SKM-1 (cell line): ENCODE data around the gene ZP1.

Source experiments
- DNase-seq: peaks from one replicate; lab custom pipeline; 2025; ENCODE audit not compliant: unreplicated experiment; lab: John Stamatoyannopoulos, UW

Gene ZP1

DNA sequence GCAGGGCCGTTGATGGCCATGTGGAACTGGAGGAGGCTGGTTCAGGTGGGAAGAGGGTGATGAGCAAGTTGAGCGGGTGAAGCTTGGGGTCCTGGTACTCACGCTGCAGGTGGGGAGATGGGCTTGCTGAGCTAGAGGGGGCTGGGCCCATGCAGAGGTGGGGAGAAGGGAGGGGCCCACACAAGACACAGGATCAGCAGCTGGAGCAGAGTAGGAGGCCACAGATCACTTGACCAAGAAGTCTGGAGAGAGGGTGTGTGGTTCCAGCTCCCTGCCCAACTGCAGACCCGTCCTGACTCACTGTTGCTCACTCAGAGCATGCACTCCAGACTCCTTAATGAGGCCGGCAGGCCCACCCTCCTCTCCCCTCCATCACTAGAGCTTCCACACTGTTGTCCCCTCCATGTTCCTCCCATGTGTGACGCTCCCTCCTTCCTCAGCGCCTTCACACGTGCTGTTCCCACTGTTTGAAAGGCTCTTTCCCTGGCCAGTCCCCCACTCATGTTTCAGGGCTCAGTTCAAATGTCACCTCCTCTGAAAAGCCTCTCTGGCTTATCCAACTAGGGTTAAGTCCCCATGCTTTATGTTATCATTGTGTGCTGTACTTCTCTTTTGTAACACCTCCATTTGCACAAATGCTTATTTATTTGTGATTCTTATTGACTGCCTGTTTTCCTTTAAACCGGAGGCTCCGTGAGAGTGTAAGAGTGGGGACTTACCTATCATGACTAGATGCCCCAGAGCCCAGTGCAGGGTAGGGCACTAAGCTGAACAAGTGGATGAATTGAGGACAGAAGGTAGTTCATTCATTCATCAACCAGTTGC is 23.1 kb upstream of the ZP1 start:
- DNase-seq: no peak

DNA sequence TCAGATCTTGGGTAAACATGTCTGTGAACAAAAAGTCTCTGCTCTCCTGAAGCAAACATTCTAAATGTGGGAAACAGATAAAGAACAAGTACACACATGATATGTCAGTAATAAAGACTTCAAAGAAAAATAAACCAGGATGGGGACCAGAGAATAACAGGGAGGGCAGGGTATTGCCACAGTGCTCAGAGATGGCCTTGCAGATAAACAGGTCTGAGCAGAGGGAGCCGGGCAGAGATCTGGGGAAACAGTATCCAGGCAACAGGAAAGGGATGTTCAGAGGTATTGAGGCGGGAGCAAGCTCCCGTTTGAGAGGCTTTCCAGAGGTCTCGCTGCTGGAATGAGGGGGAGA is 22.5 kb upstream of the ZP1 start:
- no peak for DNase-seq

DNA sequence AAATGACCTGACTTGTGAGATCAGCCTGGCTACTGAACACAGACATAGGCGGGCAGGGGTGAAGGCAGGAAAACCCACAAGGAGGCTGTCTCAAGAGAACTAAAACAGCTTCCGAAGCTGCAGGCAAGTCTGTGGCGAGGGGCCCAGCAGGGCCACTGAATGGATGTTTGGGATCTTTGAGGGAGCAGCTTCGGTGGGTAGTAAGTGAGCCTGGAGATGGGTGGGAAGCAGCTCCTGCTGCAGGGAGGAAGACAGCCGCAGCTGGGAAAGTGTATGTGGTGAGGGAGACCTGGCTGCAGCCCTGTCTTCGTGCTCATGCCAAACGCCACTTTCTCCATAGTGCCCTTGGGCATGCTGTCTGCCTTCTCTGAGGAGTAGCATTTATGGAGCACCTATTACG is 22.0 kb upstream of the ZP1 start:
- DNase-seq: no peak

DNA sequence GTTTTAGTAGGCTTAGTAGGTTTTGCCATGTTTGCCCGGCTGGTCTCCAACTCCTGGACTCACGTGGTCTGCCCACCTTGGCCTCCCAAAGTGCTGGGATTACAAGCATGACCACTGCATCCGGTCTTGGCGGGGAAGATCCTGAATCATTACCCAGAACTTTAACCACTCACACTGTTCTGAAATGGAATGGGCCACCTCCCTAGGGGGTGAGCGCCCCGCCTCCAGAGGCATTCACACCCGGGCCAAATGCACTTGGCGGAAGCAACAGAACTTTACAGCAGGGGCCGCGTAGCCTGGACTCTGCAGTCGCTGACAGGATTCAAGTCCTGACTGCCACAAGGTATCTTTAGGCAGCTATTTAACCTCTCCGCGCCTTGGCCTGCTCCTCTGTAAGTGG is 20.1 kb upstream of the ZP1 start:
- no peak for DNase-seq

DNA sequence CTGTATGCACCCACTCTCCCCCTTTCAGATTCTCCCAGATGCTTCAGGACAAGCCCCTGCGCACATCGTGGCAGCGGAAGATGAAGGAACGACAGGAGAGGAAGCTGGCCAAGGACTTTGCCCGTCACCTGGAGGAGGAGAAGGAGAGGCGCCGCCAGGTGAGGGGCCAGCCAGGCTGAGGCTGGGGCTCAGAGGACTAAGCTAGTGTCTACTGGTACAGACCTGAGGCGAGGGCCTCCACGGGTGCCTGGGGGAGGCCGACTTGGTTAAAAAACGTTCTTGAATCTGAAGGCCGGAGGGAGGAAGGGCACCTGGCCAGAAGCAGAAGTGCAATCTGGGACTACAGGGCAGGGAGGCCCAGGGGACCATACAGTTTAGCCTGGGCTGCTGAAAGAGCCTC is 19.4 kb upstream of the ZP1 start:
- no peak for DNase-seq

DNA sequence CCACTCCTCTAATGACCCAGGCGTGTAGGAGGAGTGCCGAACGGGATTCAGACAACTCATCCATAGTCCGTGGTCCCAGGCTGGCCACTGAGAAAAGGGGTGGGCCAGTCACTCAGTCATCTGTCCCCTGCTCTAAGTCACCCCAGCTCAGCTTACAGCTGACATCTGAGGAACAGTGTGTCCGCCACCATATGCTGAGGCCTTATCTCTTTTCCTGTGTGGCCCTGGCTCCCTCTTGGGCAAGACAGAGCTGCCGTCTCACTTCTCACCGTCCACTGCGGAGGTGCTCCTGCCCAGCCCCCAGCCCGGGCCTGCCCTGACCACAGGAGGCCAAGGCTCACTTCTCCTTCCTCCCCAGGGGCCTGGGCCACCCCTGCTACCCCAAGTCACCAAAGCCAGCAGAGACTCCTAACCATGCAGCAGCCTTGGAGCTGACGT is 18.6 kb upstream of the ZP1 start:
- peak; percentile 44 for DNase-seq

DNA sequence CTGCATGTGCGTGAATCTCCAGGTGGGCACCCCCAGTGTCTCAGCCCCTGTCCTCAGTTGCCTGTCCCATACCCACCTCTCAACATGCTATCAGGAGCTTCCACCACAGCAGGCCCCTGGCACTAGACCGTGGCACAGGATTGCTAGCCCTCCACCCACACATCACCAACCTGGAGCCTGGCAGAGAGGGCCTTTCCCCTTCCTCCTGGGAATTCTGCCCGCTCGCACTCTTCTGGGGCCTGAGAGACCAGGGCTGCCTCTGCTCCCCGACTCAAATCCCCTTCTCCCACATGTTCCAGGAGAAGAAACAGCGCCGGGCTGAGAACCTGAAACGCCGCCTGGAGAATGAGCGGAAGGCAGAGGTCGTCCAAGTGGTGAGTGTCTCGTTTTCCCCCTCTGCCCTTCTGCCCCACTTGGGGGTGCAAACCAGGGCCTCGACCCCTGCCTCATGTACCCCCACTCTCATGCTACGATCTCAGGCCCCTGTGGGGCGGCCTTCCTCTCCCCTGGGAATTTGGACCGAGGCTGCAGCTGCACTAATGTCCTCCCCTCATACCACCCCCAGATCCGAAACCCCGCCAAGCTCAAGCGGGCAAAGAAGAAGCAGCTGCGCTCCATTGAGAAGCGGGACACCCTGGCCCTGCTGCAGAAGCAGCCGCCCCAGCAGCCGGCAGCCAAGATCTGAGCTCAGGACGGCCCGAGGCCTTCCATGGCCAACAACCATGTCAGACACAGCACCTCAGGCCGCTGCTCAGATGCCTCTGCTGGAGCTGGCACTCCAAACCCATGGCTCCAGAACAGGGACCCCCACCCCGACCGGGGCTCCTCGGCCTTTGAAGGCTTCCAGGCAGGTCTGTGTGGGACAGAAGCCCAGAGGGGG is 17.5 kb upstream of the ZP1 start:
- DNase-seq: no peak

DNA sequence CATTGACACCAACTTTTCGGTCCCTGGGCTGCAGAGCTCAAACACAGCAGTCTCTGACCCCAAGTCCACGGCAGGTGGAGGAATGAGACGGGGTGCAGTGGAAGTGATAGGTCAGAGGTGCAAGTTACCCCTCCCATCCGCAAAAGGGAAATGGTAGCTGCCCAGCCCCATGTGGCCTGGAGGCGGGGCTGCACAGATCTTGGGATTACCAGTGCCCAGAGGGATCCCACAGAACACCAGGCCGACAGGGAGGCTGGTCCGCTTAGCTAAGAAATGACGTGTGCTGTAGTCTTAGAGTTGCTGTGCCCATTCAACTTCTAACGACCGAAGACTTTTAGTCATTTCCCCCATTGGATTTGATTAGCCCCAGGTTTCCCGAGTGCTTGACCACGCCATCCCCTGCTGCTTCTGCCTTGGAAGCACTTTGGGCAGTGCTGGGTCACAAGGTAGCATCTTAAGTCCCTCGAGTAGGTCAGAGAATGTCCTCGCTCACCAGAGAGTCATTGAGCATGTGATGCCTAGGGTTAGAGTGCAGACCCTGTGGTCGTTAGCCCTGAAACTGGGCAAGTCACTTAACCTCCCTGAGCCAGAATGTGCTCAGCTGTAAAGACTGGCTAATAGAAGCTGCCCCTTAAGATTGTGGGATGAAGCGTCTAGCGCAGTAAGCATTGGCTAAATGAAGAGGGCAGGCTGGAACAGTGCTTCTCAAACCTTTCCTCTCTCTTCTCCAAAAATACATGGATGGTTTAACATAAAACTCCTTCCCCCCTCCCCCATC is 15.8 kb upstream of the ZP1 start:
- DNase-seq: no peak

DNA sequence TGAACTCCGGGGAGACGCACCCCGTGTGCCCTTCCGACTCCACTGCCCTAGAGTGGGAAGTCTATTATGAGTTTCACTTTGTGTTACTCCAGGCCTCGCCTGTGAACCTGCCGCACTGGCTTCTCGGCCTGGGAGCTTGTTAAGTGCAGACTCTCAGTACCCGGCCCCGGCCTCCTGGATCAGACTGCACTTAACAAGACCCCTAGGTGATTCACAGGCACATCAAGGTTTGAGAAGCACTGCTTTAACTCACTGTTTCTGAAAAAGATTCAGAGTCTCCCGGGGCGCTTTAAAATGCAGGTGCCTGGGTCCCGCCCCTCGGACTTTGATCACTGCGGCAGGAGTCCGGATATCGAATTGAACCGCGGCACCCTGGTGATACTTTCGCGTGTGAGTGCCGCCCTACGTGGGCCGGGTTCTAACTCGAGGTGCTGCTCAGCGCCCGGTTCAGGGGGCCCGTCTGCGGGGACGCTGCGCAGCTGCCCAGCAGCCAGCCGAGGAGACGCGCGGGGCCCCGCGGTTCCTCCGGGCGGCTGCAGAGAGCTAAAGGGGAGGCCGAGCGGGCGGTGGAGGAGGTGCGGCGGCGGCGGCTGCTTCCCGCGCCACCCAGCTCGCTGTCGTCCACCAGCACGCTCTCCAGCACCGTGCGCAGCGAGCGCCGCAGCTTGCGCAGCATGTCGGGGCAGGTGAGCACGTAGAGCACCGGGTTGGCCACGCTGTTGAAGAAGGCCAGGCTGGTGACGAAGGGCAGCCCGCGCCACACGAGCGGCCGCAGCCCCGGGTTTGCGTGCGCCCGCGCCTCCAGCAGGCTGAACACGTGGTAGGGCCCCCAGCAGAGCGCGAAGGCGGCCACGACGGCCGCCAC is 15.0 kb upstream of the ZP1 start:
- DNase-seq: no peak

DNA sequence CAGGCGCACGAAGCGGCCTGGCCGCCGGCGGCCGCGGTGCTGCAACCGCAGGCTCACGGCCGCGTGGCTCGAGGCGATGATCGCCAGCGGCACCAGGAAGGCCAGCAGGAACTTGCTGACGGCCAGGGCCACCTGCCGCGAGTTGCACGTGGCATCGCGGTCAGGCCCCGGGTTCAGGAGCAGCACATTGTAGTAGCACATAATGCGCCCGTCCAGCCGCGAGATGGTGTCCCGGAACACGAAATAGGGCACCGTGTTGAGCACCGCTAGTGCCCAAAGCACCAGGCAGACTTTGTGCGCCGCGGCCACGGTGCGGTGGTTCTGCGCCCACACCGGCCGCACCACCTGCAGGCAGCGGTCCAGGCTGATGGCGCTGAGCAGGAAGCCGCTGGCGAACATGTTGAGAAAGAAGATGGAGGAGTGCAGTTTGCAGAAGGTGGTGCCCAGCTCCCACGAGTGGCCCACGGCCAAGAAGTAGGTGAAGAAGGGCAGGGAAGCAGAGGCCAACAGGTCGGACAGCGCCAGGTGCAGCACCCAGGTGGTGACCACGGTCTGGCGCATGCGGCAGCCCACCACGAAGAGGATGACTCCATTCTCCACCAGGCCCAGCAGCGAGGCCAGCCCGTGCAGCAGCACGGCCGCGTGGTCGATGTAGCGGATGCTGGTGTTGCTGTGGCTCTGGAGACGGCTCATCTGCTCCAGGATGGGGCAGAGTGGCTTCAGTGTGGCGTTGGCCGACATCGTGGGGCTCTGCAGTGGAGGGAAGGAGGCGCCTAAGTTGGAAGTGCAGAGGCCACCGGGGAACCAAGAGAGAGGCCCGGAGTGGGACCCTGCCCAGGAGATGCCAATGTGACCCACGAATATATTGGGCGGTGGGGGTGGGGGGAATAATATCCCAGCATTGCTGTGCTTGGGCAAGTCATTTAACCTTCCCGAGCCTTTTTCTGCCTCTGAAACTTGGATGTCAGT is 14.1 kb upstream of the ZP1 start:
- DNase-seq: no peak

DNA sequence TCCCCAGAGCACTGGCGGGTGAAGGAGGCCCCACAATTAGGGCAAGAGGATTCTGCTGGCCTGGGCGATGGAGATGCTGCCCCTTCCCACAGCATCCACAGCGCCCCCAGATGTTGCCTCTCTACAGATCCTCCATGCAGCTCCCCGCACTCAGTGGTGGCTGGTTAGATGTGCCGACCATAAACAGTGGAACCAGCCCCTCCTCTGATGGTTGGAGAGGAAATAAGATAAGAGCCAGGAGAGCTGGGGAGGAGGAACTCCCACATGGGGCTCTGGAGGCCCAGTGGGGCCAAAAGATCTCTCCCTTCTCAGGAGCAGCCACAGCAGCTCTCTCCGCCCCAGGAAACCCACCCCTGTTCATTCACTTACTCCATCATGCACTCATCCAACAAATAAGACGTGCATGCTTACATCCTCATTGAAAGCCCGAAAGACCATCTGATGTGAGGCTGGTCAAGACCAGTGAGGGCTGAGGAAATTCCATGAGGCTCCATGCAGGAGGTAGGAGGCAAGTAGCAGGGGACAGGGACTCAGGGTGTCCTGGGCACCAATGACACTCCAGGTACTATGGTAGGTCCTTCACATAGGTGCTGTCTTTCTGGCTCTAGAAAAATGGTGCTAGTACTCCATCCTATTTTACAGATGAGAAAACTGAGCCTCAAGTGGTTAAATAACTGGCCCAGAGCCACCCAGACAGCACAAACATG is 13.0 kb upstream of the ZP1 start:
- DNase-seq: no peak

DNA sequence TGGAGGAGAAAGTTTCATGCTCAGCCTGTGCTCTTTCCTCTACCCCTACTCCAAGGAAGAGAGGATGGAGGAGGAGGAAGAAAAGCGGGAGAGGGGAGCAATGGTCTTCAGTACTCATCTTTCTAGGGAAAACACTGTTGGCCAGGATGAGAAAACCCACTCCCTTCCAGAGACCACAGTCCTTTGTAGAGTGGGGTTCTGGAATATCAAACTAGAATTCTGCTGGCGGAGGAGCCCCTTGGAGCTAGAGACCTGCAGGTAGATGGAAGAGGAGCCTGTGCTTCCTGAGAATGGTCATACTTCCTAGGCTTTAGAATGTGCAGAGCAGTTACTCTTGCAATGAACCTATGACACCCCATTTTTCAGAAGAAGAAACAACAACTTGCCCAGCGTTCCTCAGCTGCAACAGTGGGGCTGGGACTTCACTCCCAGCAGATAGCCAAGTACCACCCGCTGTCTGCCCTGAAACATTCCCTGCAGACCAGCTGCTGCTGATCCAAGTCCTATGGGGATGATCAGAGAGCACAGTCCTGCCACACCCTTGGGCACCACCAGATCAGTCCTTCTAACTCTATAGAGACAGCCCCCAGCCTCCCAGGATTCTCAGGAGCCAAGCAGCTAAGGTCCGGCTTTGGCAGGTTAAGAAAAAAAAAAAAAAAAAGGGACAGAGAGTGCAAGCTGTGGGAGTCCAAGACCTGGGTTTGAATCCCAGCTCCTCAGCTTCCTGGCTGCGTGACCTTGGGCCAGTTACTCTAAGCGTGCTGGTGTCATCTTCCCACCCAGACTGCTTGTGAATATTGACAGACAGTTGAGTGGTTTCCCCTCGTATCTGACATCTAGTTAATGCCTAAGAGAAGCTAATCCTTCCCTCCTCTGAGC is 12.3 kb upstream of the ZP1 start:
- no peak for DNase-seq

DNA sequence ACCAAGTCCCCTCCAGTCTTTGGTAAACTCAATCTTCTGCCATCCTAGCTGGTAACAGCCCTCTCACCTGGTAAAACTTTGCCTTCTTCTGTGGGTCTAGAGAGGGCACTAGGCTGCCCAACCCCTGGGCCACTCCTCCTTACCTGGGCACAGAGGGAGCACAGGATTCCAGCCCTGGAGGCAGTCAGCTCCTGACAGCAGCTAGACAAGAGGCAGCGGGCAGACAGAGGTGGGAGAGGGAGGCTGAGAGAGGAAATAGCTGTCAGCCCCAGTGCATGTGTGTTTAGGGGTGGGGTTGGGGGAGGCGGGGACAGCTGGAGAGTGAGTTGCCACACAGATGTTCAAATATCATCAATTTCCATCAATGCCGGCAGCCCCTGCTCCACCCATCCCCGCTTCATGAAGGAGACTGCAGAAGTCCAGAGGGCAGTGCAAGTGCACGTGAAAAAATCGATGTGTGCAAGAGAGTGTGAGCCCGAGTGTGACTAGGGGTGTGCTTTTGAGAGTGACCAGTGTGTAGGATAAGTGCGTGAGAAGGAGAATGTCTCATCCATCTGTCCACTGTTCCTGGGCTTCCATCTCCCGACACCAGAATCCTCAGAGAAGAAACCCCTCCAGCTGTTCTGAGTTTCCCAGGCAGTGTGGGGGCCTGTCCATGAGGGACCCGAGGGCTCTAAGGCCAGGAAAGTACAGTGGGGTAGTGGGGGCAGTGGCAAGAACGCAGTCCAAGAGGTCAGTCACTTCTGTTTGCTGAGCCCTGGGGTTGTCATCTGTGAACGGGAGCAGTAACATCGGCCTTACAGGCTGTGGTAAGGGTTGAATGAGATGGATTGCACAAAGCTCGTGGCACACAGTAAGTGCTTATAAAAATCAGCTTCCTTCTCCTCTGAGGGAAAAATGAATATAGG is 11.4 kb upstream of the ZP1 start, which contains the start of gene PTGDR2:
PTGDR2 (minus strand) TSS at position 225 of the 908 bp plus-strand sequence. CDS start 2,228 bp downstream, outside the sequence.
- no peak for DNase-seq

DNA sequence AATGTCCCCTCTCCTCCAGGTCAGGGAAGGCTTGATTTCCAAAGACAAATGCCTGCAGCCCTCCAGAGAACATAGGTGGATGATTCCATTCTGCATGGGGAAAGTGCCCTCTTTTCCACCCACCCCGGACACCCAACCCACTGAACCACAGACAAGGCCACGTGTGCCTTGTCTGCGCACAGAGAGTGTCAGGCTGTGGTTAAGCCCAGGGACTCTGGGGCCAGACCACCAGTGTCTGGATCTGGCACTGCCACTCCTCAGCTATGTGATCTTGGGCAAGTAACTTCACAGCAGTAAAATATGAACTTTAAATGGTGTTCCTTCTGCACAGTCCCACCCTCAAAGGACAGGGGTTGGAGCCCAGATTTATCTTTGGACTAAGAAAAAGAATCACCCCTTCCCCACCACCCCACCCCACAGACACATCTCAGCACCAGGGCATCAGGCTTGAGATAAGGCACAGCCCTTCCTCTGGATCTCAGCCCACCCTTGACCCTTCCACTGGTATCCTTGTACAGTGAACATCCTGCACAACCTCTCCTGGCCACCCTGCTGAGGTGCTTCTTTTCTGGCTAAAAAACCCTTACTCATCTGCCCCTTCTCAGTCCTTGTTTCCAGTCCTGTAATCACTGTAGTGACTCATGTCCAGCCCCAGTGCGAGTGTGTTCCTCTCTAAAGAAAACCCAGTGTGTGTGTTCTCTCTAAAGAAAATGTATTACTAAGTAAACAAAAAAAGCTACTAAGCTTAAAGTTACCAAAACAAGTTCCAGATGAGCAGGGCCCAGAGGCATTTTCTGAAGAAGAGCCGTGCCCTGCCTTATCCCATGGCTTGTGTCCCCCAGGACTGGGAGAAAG is 9.7 kb upstream of the ZP1 start:
- no peak for DNase-seq

DNA sequence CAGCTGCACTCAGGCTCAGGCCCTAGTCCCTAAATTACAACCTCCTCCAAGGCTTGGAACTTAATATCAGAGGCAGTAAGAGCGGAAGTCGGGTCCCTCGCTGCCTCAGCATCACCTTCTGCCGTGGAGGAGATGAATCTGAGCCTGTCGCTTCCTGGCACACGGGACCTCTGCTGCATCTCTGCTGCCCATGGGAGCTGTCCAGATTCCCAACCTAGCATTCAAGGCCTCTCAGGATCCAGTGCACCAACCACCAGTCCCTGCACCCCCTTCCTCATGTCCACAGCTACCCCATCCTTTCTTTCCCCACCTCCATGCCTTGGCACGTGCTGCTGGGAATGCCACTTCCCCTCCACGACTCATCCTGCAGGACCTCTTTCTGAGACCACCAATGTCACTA is 9.1 kb upstream of the ZP1 start:
- DNase-seq: no peak
